K562 (cell line): ENCODE data around the gene TXNRD2. TPM values are rescaled to one million over a fixed set of nuclear protein-coding genes. Genes with fewer than 3 reads are reported as not detected.

ENCODE experiments used
- ATAC-seq: fragments of 200-7000 bp; cut with Tn5 transposase; 3 replicates; pipeline ENCODE4 v1.9.1; 2020; ENCODE audit warnings: moderate library complexity
- BruUV-seq: library from RNA; stranded (reverse); fragments of 400-500 nt; replicated peaks from 2 replicates; lab custom pipeline; 2021; lab: Mats Ljungman, UMichigan
- CTCF ChIA-PET: fragments of 300-600 bp; formaldehyde crosslinking; extraction: SDS; loops from one replicate; lab custom pipeline; 2021; ENCODE audit warnings: low intra/inter-chr PET ratio; lab: Yijun Ruan, JAX
- POLR2A ChIA-PET: fragments of 300-600, 350-650 bp; sonication (Branson Sonifier 250); formaldehyde crosslinking; extraction: SDS; loops from one replicate; lab custom pipeline; 2021; ENCODE audit warnings: antibody characterized with exemption, inconsistent platforms; lab: Yijun Ruan, JAX
- DNase-seq, 4 experiments: peaks; one replicate each; pipeline versions ENCODE4 v3.0.0 to v3.0.0-alpha.2; 2011 to 2018; ENCODE audit warnings: low spot score in 3 of 4, mixed read lengths in 3 of 4; ENCODE audit errors: extremely low read depth in 1 of 4
- FAIRE-seq: peaks from 2 replicates; lab custom pipeline; 2011; peaks lifted over from hg19 to GRCh38; lab: Jason Lieb, UNC
- H2AFZ ChIP-seq: 2 replicates; pipeline ENCODE4 v1.6.0; 2011; ENCODE audit warnings: low read depth, low read length, control low read depth, inconsistent platforms
- H3K27ac ChIP-seq: fragments of 200-600 bp; 3 replicates; pipeline ENCODE4 v1.8.0; 2011; ENCODE audit warnings: low read depth, mild to moderate bottlenecking, control low read depth, inconsistent platforms, low read length, moderate library complexity, mixed read lengths; ENCODE audit errors: extremely low read depth
- H3K27me3 ChIP-seq, 2 experiments: fragments of 300-600 bp in 1 of 2; 2 replicates in 1 of 2; 3 replicates in 1 of 2; pipeline versions ENCODE4 v1.6.0 to v1.8.0; 2011; ENCODE audit warnings: inconsistent platforms in 2 of 2, low read length in 2 of 2, mild to moderate bottlenecking in 1 of 2, mixed read lengths in 1 of 2, moderate library complexity in 1 of 2; ENCODE audit not compliant: control insufficient read depth in 2 of 2, insufficient read depth in 2 of 2
- H3K36me3 ChIP-seq: fragments of 300-600 bp; 3 replicates; pipeline ENCODE4 v1.8.0; 2011; ENCODE audit warnings: mild to moderate bottlenecking, low read length, inconsistent platforms; ENCODE audit not compliant: control insufficient read depth, insufficient read depth
- H3K4me1 ChIP-seq, 2 experiments: fragments of 200-600 bp in 1 of 2; replicated peaks in 1 of 2; 2 replicates in 1 of 2; 3 replicates in 1 of 2; pipeline versions ENCODE4 v1.5.1 to v1.8.0; 2011; ENCODE audit warnings: inconsistent platforms in 2 of 2, low read length in 2 of 2, mild to moderate bottlenecking in 1 of 2, mixed read lengths in 1 of 2, moderate library complexity in 1 of 2; ENCODE audit not compliant: control insufficient read depth in 2 of 2, insufficient read depth in 2 of 2
- H3K4me2 ChIP-seq: 2 replicates; pipeline ENCODE4 v1.6.1; 2011; ENCODE audit warnings: low read length, control low read depth, inconsistent platforms, mixed read lengths; ENCODE audit not compliant: insufficient read depth
- H3K4me3 ChIP-seq: fragments of 200-600 bp; sonication (generic), shearing (Covaris generic); 2 replicates; pipeline ENCODE4 v1.5.1; 2016; ENCODE audit warnings: control low read depth, inconsistent platforms
- H3K79me2 ChIP-seq: fragments of 200-600 bp; 3 replicates; pipeline ENCODE4 v1.8.0; 2011; ENCODE audit warnings: low read length, inconsistent platforms; ENCODE audit not compliant: control insufficient read depth, insufficient read depth
- H3K9ac ChIP-seq, 2 experiments: 2 replicates each; pipeline versions ENCODE4 v1.6.0 to v1.6.1; 2011; ENCODE audit warnings: low read depth in 2 of 2, low read length in 2 of 2, control low read depth in 1 of 2, inconsistent platforms in 1 of 2, mild to moderate bottlenecking in 1 of 2, mixed read lengths in 1 of 2; ENCODE audit not compliant: insufficient read depth in 1 of 2
- H3K9me1 ChIP-seq: one replicate; pipeline ENCODE4 v1.6.0; 2011; ENCODE audit warnings: inconsistent platforms, mild to moderate bottlenecking, low read length, moderate library complexity; ENCODE audit not compliant: control insufficient read depth, insufficient read depth
- H3K9me3 ChIP-seq: replicated peaks from 2 replicates; pipeline ENCODE4 v1.5.1; 2011; ENCODE audit warnings: low read depth, low read length, inconsistent platforms; ENCODE audit not compliant: control insufficient read depth, insufficient read depth
- H4K20me1 ChIP-seq: replicated peaks from 2 replicates; pipeline ENCODE4 v1.6.1; 2011; ENCODE audit warnings: low read length, inconsistent platforms, mixed read lengths; ENCODE audit not compliant: control insufficient read depth, insufficient read depth
- ATF1 ChIP-seq, 2 experiments: fragments of 450-650 bp in 1 of 2; IDR thresholded peaks; 2 replicates each; pipeline ENCODE4 v1.6.1; 2016; ENCODE audit warnings: missing compliant biosample characterization in 1 of 2, missing genetic modification characterization in 1 of 2
- ATF3 ChIP-seq, 2 experiments: fragments of 450-650 bp in 1 of 2; sonication (generic) in 1 of 2; formaldehyde crosslinking in 1 of 2; IDR thresholded peaks in 1 of 2; conservative IDR thresholded peaks in 1 of 2; 2 replicates each; pipeline versions ENCODE4 v1.6.1 to v1.8.1; 2016 to 2023; ENCODE audit warnings: mild to moderate bottlenecking in 2 of 2, moderate library complexity in 2 of 2, inconsistent platforms in 1 of 2, missing genetic modification reagents in 1 of 2
- ATF7 ChIP-seq: fragments of 450-650 bp; IDR thresholded peaks from 2 replicates; pipeline ENCODE4 v1.7.1; 2014; ENCODE audit warnings: mild to moderate bottlenecking, moderate library complexity
- HNRNPL ChIP-seq: fragments of 200-400 bp; formaldehyde crosslinking; IDR thresholded peaks from 2 replicates; pipeline ENCODE4 v1.6.1; 2017; ENCODE audit warnings: low read depth, mild to moderate bottlenecking, low read length
- MAZ ChIP-seq, 2 experiments: fragments of 450-650 bp in 1 of 2; sonication (generic) in 1 of 2; formaldehyde crosslinking; IDR thresholded peaks in 1 of 2; conservative IDR thresholded peaks in 1 of 2; 2 replicates each; pipeline versions ENCODE4 v1.4.0 to v1.5.0; 2020; ENCODE audit warnings: mild to moderate bottlenecking in 1 of 2, missing genetic modification reagents in 1 of 2
- MBD2 ChIP-seq: sonication (generic); IDR thresholded peaks from 2 replicates; pipeline ENCODE4 v1.6.1; 2016; ENCODE audit warnings: low read depth, borderline replicate concordance
- MYC ChIP-seq, 2 experiments: fragments of 250-450 bp in 1 of 2; sonication (Bioruptor Pico) in 1 of 2; IDR thresholded peaks; 2 replicates each; pipeline versions ENCODE4 v1.5.1 to v1.6.1; 2012 to 2021; ENCODE audit warnings: low read depth in 2 of 2, borderline replicate concordance in 1 of 2, improper control_type of control experiment in 1 of 2, low read length in 1 of 2, mild to moderate bottlenecking in 1 of 2, moderate library complexity in 1 of 2
- NFRKB ChIP-seq: fragments of 450-650 bp; IDR thresholded peaks from 2 replicates; pipeline ENCODE4 v1.6.1; 2016; ENCODE audit warnings: low read depth
- NR4A1 ChIP-seq, 2 experiments: fragments of 250-450 bp in 1 of 2; fragments of 450-650 bp in 1 of 2; sonication (Bioruptor Pico) in 1 of 2; IDR thresholded peaks; 2 replicates each; pipeline versions ENCODE4 v1.4.0 to v1.6.1; 2016 to 2020; ENCODE audit warnings: mild to moderate bottlenecking in 2 of 2, missing compliant biosample characterization in 1 of 2, missing genetic modification characterization in 1 of 2, moderate library complexity in 1 of 2
- PHB ChIP-seq: fragments of 250-450 bp; sonication (Bioruptor Pico); IDR thresholded peaks from 2 replicates; pipeline ENCODE4 v1.5.0; 2021
- POLR2G ChIP-seq: fragments of 200-400 bp; formaldehyde crosslinking; IDR thresholded peaks from 2 replicates; pipeline ENCODE4 v1.6.1; 2017; ENCODE audit warnings: low read depth, mild to moderate bottlenecking, antibody characterized with exemption, low read length, moderate library complexity
- RBFOX2 ChIP-seq: fragments of 200-400 bp; formaldehyde crosslinking; IDR thresholded peaks from 2 replicates; pipeline ENCODE4 v1.6.1; 2017; ENCODE audit warnings: low read depth, mild to moderate bottlenecking, low read length, moderate library complexity
- SETDB1 ChIP-seq: IDR thresholded peaks from one replicate; pipeline ENCODE4 v1.6.1; 2012; ENCODE audit warnings: low read length, control low read depth, inconsistent platforms
- SMAD2 ChIP-seq: fragments of 150-350 bp; IDR thresholded peaks from 2 replicates; pipeline ENCODE4 v1.6.1; 2014; ENCODE audit warnings: low read depth, mild to moderate bottlenecking, low read length
- TBP ChIP-seq: optimal IDR thresholded peaks from 2 replicates; pipeline ENCODE3; 2011; ENCODE audit warnings: low read depth, low read length, improper control_type of control experiment
- WGBS: fragments of 100-300 bp; shearing (Covaris generic); methylation state at CpG from one replicate; pipeline ENCODE4 v1.1.6; 2016; ENCODE audit warnings: low coverage, mixed read lengths; ENCODE audit not compliant: insufficient coverage; ENCODE audit errors: missing lambda C conversion rate; 5-methylcytosine and 5-hydroxymethylcytosine counted together
- in situ Hi-C: fragments of 300-500 bp; cut with MboI; formaldehyde crosslinking; loops from 4 replicates; pipeline ENCODE4 v1.15.0; 2018; ENCODE audit warnings: inconsistent platforms, mixed read lengths
- intact Hi-C: fragments of 100-400 bp; cut with micrococcal nuclease; formaldehyde crosslinking; loops from 2 replicates; pipeline ENCODE4 v1.14.2; 2022
- polyA plus RNA-seq, 8 experiments: library from polyadenylated mRNA; depleted of rRNA in 4 of 8; stranded (reverse) in 5 of 8; unstranded in 3 of 8; fragments of >200 nt; fragmentation: Nextera tagmentation in 2 of 8; fragmentation: Illumina TruSeq in 1 of 8; extraction: Ambion mirVana in 2 of 8; extraction: Trizol in 1 of 8; gene quantifications; 2 replicates each; pipeline versions ENCODE4 v1.2.1 to v1.2.3, GENCODE V29; 2011 to 2014; ENCODE audit warnings: inconsistent platforms in 1 of 8, missing spikeins in 1 of 8
- total RNA-seq, 7 experiments: library from RNA; depleted of rRNA in 6 of 7; stranded (reverse); fragments of >200 nt in 6 of 7; fragmentation: Illumina TruSeq in 2 of 7; extraction: Trizol in 2 of 7; gene quantifications; 2 replicates each; pipeline versions ENCODE4 v1.2.1 to v1.2.3, GENCODE V29; 2011 to 2021; ENCODE audit warnings: low replicate concordance in 1 of 7

Gene TXNRD2
- total and polyA plus RNA-seq, 9 of the 15 experiments (the other 6 are each of a cell fraction or from before 2014, with no cell fraction given), result 3.3 to 80.2 (median 49.4) TPM

GRCh38 chr22:19979712-19980493 is 38.3 kb upstream of the TXNRD2 start:
- Histone ChIP-seq H3K9me1 (peaks cover 22% of the 10 kb centered on the region), H3K4me1 (peaks cover 13 to 79% of the 10 kb centered on the region in 2 experiments), H3K4me2 (no peak overlapping the region), H4K20me1 (peaks cover 43% of the 10 kb centered on the region), H3K27me3 (no peaks in the 10 kb centered on the region), H3K9ac (peak overlapping the region in 1 of 2 experiments; percentile 31; a peak in 1 of 4 replicates), H3K79me2 (no peaks in the 10 kb centered on the region), H3K4me3 (no peak overlapping the region), H3K9me3 (no peaks in the 10 kb centered on the region), H3K27ac (no peak overlapping the region), H2AFZ (no peak overlapping the region), H3K36me3 (peaks cover 30% of the 10 kb centered on the region; the same call in 2 of the 3 replicates)
- ATAC-seq (no peak), DNase-seq (no peak), FAIRE-seq (no peak)
- BruUV-seq, result no TSS peak
- 0 out of 2 replicates have a peak, but pooled peaks have one; percentile 2 for TF ChIP-seq ATF1 (CRISPR knock-in tag; IDR thresholded peaks at IDR 0.05)
- TF ChIP-seq ATF1 (tag; IDR thresholded peaks at IDR 0.05), result no peak
- TF ChIP-seq MAZ (CRISPR knock-in tag; conservative IDR thresholded peaks at IDR 0.05 in 1 of 2, IDR thresholded peaks at IDR 0.05 in 1 of 2), result 0 out of 4 replicates have a peak, but pooled peaks of 1 of the 2 experiments have one; percentile 13
- peak; percentile 42 for TF ChIP-seq SETDB1
- peak; percentile 33 for TF ChIP-seq RBFOX2
- peak; percentile 39; the same call in 1 of the 2 replicates for TF ChIP-seq POLR2G
- TF ChIP-seq MYC (IDR thresholded peaks at IDR 0.05; ENCODE audit: low read depth, low read length), result no peak
- TF ChIP-seq MYC (CRISPR knock-in tag; IDR thresholded peaks at IDR 0.05; ENCODE audit: borderline replicate concordance, low read depth), result peak; percentile 51; the same call in 1 of the 2 replicates
- 0 out of 2 replicates have a peak, but pooled peaks have one; percentile 18 for TF ChIP-seq ATF3 (IDR thresholded peaks at IDR 0.05)
- no peak for TF ChIP-seq ATF3 (CRISPR knock-in tag; conservative IDR thresholded peaks at IDR 0.05)
- TF ChIP-seq MBD2, result peak; percentile 11; the same call in 1 of the 2 replicates
- TF ChIP-seq SMAD2, result no peak
- peak; percentile 17 for TF ChIP-seq TBP
- no peak for TF ChIP-seq HNRNPL
- 0 out of 2 replicates have a peak, but pooled peaks have one; percentile 16 for TF ChIP-seq PHB (CRISPR knock-in tag)
- TF ChIP-seq ATF7, result no peak
- 0 out of 2 replicates have a peak, but pooled peaks have one; percentile 20 for TF ChIP-seq NR4A1 (CRISPR knock-in tag; IDR thresholded peaks at IDR 0.05)
- TF ChIP-seq NR4A1 (tag; IDR thresholded peaks at IDR 0.05), result no peak
- TF ChIP-seq NFRKB, result no peak
- CTCF ChIA-PET, result interaction anchor here (0.6 kb wide), 1 partner anchor 349 kb away, joined by 3 read pairs; no protein-coding TSS in a partner anchor
- intact Hi-C loops, result loop anchor here (10.0 kb wide), 2 partner anchors 255 to 315 kb away; no protein-coding TSS in a partner anchor
- 89% methylated on average over 52 of the region's 52 CpGs for WGBS
- in situ Hi-C loops, result no loop called here
- POLR2A ChIA-PET, result interaction anchor here (0.6 to 3.0 kb wide), 12 partner anchors 9 to 159 kb away, joined by 3 to 11 read pairs (median 4); no protein-coding TSS in a partner anchor
